Naive thymus-derived CD4-positive, alpha-beta T cell (primary cell): ENCODE results near the gene MICAL3. TPM values are rescaled to one million over a fixed set of nuclear protein-coding genes. Genes with fewer than 3 reads are reported as not detected.
A peak's percentile ranks its signal among the peaks of the same experiment; 100 is the strongest.

Experiments used
- ATAC-seq: fragments of 150-1000 bp; cut with Tn5 transposase; 2 replicates; pipeline ENCODE4 v1.10.0; 2021; ENCODE audit warnings: mild to moderate bottlenecking, moderate library complexity
- CTCF ChIA-PET: fragments of 350-600 bp; sonication (Branson Sonifier 250); formaldehyde crosslinking; loops from one replicate; lab custom pipeline; 2021; ENCODE audit warnings: antibody characterized with exemption; lab: Charles Lee
- POLR2A ChIA-PET: fragments of 350-600 bp; sonication (Branson Sonifier 250); formaldehyde crosslinking; loops from one replicate; lab custom pipeline; 2021; ENCODE audit warnings: antibody characterized with exemption, inconsistent platforms; lab: Charles Lee
- DNase-seq, 9 donors: peaks; one replicate each; pipeline versions ENCODE4 v3.0.0 to v3.0.0-alpha.2; 2020 to 2022; ENCODE audit warnings: mixed read lengths in 1 of 9
- H3K27ac ChIP-seq: one replicate; pipeline ENCODE4 v1.7.0; 2013; ENCODE audit warnings: mild to moderate bottlenecking, low read depth, low read length, moderate library complexity
- H3K27me3 ChIP-seq, 2 donors: one replicate each; pipeline ENCODE4 v1.7.0; 2013; ENCODE audit warnings: low read length in 2 of 2, mild to moderate bottlenecking in 2 of 2, moderate library complexity in 2 of 2; ENCODE audit not compliant: control insufficient read depth in 2 of 2, insufficient read depth in 2 of 2
- H3K36me3 ChIP-seq, 3 experiments: 1 replicate in 2 of 3; 2 replicates in 1 of 3; pipeline ENCODE4 v1.7.0; 2013; ENCODE audit warnings: low read length in 3 of 3, mild to moderate bottlenecking in 3 of 3, moderate library complexity in 1 of 3; ENCODE audit not compliant: insufficient read depth in 3 of 3, control insufficient read depth in 2 of 3
- H3K4me1 ChIP-seq, 2 donors: one replicate each; pipeline ENCODE4 v1.7.0; 2013; ENCODE audit warnings: low read length in 2 of 2, mild to moderate bottlenecking in 2 of 2, moderate library complexity in 1 of 2; ENCODE audit not compliant: control insufficient read depth in 2 of 2, insufficient read depth in 2 of 2
- H3K4me3 ChIP-seq: 2 replicates; pipeline ENCODE4 v1.7.0; 2013; ENCODE audit warnings: mild to moderate bottlenecking, low read length
- H3K9me3 ChIP-seq, 3 experiments: 1 replicate in 2 of 3; 2 replicates in 1 of 3; pipeline ENCODE4 v1.7.0; 2013; ENCODE audit warnings: low read length in 3 of 3; ENCODE audit not compliant: control insufficient read depth in 2 of 3
- H3K27ac Mint-ChIP-seq, 9 donors: one replicate each; pipeline ENCODE4 v1.8.0; 2020 to 2022; ENCODE audit warnings: mixed read lengths in 9 of 9, mild to moderate bottlenecking in 8 of 9, moderate library complexity in 5 of 9, inconsistent platforms in 2 of 9
- H3K27me3 Mint-ChIP-seq, 5 donors: one replicate each; pipeline ENCODE4 v1.8.0; 2021 to 2022; ENCODE audit warnings: mixed read lengths in 5 of 5, mild to moderate bottlenecking in 1 of 5
- H3K36me3 Mint-ChIP-seq, 5 donors: one replicate each; pipeline ENCODE4 v1.8.0; 2020 to 2022; ENCODE audit warnings: mixed read lengths in 5 of 5, mild to moderate bottlenecking in 3 of 5, inconsistent platforms in 1 of 5
- H3K4me1 Mint-ChIP-seq, 7 donors: one replicate each; pipeline ENCODE4 v1.8.0; 2020 to 2022; ENCODE audit warnings: mixed read lengths in 7 of 7, mild to moderate bottlenecking in 3 of 7, inconsistent platforms in 1 of 7
- H3K4me3 Mint-ChIP-seq, 10 donors: one replicate each; pipeline ENCODE4 v1.8.0; 2020 to 2022; ENCODE audit warnings: mild to moderate bottlenecking in 10 of 10, mixed read lengths in 10 of 10, moderate library complexity in 6 of 10, inconsistent platforms in 2 of 10
- H3K9me3 Mint-ChIP-seq, 11 donors: one replicate each; pipeline ENCODE4 v1.8.0; 2020 to 2022; ENCODE audit warnings: mixed read lengths in 11 of 11, mild to moderate bottlenecking in 4 of 11, inconsistent platforms in 1 of 11, moderate library complexity in 1 of 11
- intact Hi-C, 2 donors: fragments of 100-400 bp; cut with micrococcal nuclease; formaldehyde crosslinking; loops; one replicate each; pipeline ENCODE4 v1.15.1; 2023
- polyA plus RNA-seq, 2 donors: library from polyadenylated mRNA; unstranded; fragments of 300-500 nt; fragmentation: Illumina TruSeq; gene quantifications; one replicate each; pipeline ENCODE4 v1.2.3, GENCODE V29; 2021
- total RNA-seq, 6 experiments: library from RNA in 5 of 6; stranded (reverse) in 5 of 6; gene quantifications; 1 replicate in 5 of 6; 2 replicates in 1 of 6; pipeline ENCODE4 v1.2.3 and lab custom pipeline; 2021 to 2026

The MICAL3 gene
- total and polyA plus RNA-seq, 7 experiments from 2014 or later, result 0.28 to 43.9 (median 11.4) TPM

DNA sequence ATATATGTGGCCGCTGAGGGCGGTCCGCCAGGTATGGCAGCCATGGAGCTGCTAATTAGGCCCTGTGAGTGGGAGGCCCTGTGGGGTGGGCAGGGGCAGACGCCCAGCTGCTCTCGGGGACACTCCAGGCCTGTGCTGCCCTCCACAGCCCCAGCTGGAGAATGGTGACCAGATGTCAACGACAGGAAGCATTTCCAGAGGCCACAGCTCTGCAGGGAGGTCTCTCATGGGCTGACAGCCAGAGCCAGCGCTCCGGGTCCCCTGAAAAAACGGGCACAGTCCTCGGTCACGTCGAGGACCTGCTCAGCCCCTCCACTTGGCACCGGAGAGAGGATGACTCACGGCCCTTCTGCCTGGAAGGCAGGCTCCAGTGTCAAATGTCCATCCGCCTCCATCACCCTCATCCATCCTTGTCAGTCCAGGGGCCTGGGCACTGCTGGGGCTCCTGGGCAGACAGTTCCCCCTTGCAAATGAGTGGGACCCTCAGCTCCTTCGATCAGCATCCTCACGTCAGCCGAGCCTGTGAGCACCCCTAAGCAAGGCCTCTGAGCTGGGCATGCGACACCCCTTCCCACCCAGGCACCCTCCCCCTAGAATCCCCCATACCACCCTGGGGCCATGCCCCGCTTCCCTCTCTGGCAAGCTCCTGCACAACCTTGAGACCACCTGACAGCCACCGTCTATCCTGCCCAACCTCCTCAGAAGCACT is 252.0 kb downstream of the MICAL3 start:
- Mint-ChIP-seq H3K36me3 (peaks cover 0 to 7% (median 0%) of the 10 kb centered on the region in 5 donors), H3K9me3 (no peaks in the 10 kb centered on the region), H3K4me3 (peak overlapping the region; percentile 76 to 95 (median 90)), H3K27ac (peak overlapping the region in 8 of 9 donors; percentile 72 to 93 (median 82)), H3K27me3 (peaks cover 0 to 11% (median 0%) of the 10 kb centered on the region in 5 donors), H3K4me1 (peaks cover 51 to 80% (median 60%) of the 10 kb centered on the region in 7 donors)
- peaks cover 43 to 64% of the 10 kb centered on the region in 2 donors for H3K4me1 ChIP-seq
- no peaks in the 10 kb centered on the region for H3K36me3 ChIP-seq
- no peaks in the 10 kb centered on the region for H3K27me3 ChIP-seq
- no peak for ATAC-seq
- no peak overlapping the region for H3K27ac ChIP-seq
- H3K9me3 ChIP-seq, result no peaks in the 10 kb centered on the region
- intact Hi-C loops, result loop anchor here in 1 of 2 donors (5.0 kb wide), 1 partner anchor 685 kb away; no protein-coding TSS in a partner anchor
- POLR2A ChIA-PET, result interaction anchor here (1.3 kb wide), 1 partner anchor 9 kb away, joined by 4 read pairs; no protein-coding TSS in a partner anchor
- CTCF ChIA-PET, result interaction anchor here (0.6 to 2.4 kb wide), 6 partner anchors 13 to 66 kb away, joined by 3 to 12 read pairs (median 4); no protein-coding TSS in a partner anchor
- H3K4me3 ChIP-seq, result peak overlapping the region; percentile 64
- no peak for DNase-seq

DNA sequence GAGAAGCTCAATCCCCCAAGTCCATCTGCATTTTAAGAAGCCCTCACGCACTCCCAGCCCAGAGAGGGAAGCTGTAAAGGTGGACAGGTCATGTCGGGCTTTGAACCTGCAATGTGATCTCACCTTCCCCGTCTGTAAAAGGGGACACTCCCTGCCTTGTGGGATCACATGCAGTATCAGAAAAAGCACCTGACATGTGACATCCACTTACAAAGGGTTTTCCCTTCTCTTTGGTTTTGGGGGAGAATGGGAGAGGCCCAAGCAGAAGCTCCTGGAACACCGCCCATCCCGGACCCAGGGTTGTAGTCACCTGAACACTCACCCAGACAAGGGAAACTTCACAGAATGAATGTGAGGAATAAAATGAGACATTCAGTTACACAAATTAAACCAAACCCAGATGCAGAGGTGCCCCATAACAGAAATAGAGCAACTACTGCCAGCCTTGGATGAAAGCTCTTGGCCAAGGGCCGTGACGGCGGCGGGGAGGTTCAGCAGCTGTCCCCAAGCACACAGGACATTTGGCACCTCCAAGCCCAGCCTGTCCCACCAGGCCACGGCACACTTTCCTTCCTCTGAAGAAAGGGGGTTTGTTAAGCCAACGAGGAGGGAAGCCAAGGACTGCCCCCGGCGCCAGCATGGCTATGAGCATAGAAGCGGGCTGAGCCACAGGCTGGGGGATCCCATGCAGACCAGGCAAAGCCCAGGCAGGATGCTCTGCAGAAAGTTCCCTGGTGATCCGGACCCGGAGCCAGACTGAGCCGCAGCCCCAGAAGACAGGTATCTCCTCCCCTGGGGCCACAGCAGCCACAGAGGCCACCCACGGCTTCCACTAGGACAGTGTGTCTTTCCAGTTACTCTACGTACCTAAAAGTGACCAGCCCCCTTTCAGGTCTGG is 253.9 kb downstream of the MICAL3 start:
- Histone ChIP-seq H3K27ac (no peak overlapping the region), H3K4me1 (peaks cover 33 to 47% of the 10 kb centered on the region in 2 donors), H3K4me3 (no peak overlapping the region), H3K36me3 (no peaks in the 10 kb centered on the region), H3K9me3 (no peaks in the 10 kb centered on the region), H3K27me3 (no peaks in the 10 kb centered on the region)
- Mint-ChIP-seq H3K4me1 (peaks cover 41 to 68% (median 49%) of the 10 kb centered on the region in 7 donors), H3K36me3 (peaks cover 0 to 10% (median 0%) of the 10 kb centered on the region in 5 donors), H3K27me3 (peaks cover 0 to 14% (median 0%) of the 10 kb centered on the region in 5 donors), H3K9me3 (no peaks in the 10 kb centered on the region), H3K4me3 (peak overlapping the region in 2 of 10 donors; percentile 41 to 76), H3K27ac (peak overlapping the region; percentile 1 to 84 (median 59))
- CTCF ChIA-PET, result interaction anchor here (1.0 to 1.7 kb wide), 3 partner anchors 11 to 28 kb away, joined by 3 to 8 read pairs (median 4); no protein-coding TSS in a partner anchor
- POLR2A ChIA-PET, result interaction anchor here (0.8 to 1.9 kb wide), 3 partner anchors 9 to 380 kb away, joined by 3 to 9 read pairs (median 3); no protein-coding TSS in a partner anchor
- intact Hi-C loops, result loop anchor here in 1 of 2 donors (5.0 kb wide), 1 partner anchor 683 kb away; no protein-coding TSS in a partner anchor
- DNase-seq, result no peak
- ATAC-seq, result no peak

DNA sequence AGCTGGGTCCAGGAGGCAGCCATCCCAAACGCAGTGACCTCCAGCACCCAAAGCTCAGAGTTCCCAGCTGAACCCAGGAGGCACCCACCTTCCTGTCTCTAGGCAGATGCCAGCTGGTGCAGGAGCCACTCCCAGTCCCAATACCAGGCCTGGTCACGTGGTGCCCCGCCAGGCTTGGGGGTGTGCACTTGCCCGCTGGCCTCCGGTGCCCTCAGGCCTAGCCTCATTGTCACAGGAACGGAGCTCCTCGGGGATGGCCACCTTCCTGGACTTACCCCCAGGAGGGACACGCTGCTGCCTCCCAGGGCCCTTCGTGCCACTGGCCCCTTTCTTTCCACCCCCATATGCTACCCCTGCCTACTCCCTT is 254.7 kb downstream of the MICAL3 start:
- intact Hi-C loops, result loop anchor here in 1 of 2 donors (5.0 kb wide), 1 partner anchor 682 kb away; no protein-coding TSS in a partner anchor
- no peaks in the 10 kb centered on the region for H3K9me3 ChIP-seq
- CTCF ChIA-PET, result interaction anchor here (1.0 to 1.7 kb wide), 3 partner anchors 12 to 27 kb away, joined by 3 to 8 read pairs (median 4); no protein-coding TSS in a partner anchor
- no peak overlapping the region for H3K4me3 ChIP-seq
- no peak overlapping the region for H3K27ac ChIP-seq
- peaks cover 39 to 67% (median 48%) of the 10 kb centered on the region in 7 donors for H3K4me1 Mint-ChIP-seq
- no peaks in the 10 kb centered on the region for H3K27me3 ChIP-seq
- H3K27ac Mint-ChIP-seq, result peak overlapping the region in 2 of 9 donors; percentile 1 to 80
- POLR2A ChIA-PET, result interaction anchor here (1.0 to 1.9 kb wide), 2 partner anchors 10 to 14 kb away, joined by 3 to 9 read pairs; no protein-coding TSS in a partner anchor
- DNase-seq (no peak), ATAC-seq (no peak)
- peak overlapping the region in 2 of 10 donors; percentile 12 to 20 for H3K4me3 Mint-ChIP-seq
- peaks cover 0 to 10% (median 0%) of the 10 kb centered on the region in 5 donors for H3K36me3 Mint-ChIP-seq
- no peaks in the 10 kb centered on the region for H3K36me3 ChIP-seq
- peaks cover 0 to 18% (median 0%) of the 10 kb centered on the region in 5 donors for H3K27me3 Mint-ChIP-seq
- peaks cover 25 to 40% of the 10 kb centered on the region in 2 donors for H3K4me1 ChIP-seq
- no peaks in the 10 kb centered on the region for H3K9me3 Mint-ChIP-seq

DNA sequence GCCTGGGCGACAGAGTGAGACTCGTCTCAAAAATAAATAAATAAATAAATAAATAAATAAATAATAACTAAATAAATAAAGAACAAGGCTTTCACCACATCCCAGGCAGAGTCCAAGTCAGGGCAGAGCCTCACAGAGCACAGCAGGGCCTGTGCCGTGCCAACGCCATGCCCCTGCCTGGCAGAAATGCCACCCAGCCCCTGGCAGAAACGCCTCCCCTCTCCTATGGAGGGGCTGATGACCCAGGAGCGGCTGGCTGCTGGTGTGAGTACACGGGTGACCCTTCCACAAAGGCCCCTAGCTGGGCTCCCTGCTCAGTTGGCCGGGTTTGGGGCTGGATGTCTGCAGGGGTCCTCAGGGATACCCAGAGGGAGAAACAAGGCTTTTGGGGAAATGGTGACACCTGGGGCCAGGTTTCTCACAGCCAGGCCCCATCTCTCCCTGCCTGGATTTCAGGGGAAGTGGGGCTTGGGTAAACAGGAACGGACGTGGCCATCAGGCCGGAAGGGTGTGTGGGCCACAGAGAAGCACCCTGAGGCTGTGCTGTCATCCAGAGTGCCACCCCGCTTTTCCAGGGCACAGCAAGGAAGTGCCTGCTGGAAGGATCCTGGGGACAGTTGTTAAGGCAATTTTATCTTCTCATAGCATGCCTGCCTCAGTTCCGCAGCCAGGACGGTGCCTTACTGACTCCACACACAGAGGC is 255.2 kb downstream of the MICAL3 start:
- Histone ChIP-seq H3K27me3 (no peaks in the 10 kb centered on the region), H3K27ac (no peak overlapping the region), H3K9me3 (no peaks in the 10 kb centered on the region), H3K4me3 (no peak overlapping the region), H3K4me1 (peaks cover 23 to 37% of the 10 kb centered on the region in 2 donors), H3K36me3 (no peaks in the 10 kb centered on the region)
- ChIA-PET POLR2A (interaction anchor here (1.0 to 1.9 kb wide), 2 partner anchors 10 to 15 kb away, joined by 3 to 9 read pairs; no protein-coding TSS in a partner anchor), CTCF (interaction anchor here (0.7 to 1.7 kb wide), 2 partner anchors 16 to 220 kb away, joined by 5 to 8 read pairs; no protein-coding TSS in a partner anchor)
- intact Hi-C loops, result no loop called here
- no peaks in the 10 kb centered on the region for H3K9me3 Mint-ChIP-seq
- H3K27ac Mint-ChIP-seq, result peak overlapping the region in 1 of 9 donors; percentile 80
- ATAC-seq (no peak), DNase-seq (no peak)
- H3K27me3 Mint-ChIP-seq, result peaks cover 0 to 23% (median 0%) of the 10 kb centered on the region in 5 donors
- H3K36me3 Mint-ChIP-seq, result peaks cover 0 to 10% (median 0%) of the 10 kb centered on the region in 5 donors
- H3K4me1 Mint-ChIP-seq, result peaks cover 44 to 71% (median 52%) of the 10 kb centered on the region in 7 donors
- peak overlapping the region in 2 of 10 donors; percentile 12 to 20 for H3K4me3 Mint-ChIP-seq

DNA sequence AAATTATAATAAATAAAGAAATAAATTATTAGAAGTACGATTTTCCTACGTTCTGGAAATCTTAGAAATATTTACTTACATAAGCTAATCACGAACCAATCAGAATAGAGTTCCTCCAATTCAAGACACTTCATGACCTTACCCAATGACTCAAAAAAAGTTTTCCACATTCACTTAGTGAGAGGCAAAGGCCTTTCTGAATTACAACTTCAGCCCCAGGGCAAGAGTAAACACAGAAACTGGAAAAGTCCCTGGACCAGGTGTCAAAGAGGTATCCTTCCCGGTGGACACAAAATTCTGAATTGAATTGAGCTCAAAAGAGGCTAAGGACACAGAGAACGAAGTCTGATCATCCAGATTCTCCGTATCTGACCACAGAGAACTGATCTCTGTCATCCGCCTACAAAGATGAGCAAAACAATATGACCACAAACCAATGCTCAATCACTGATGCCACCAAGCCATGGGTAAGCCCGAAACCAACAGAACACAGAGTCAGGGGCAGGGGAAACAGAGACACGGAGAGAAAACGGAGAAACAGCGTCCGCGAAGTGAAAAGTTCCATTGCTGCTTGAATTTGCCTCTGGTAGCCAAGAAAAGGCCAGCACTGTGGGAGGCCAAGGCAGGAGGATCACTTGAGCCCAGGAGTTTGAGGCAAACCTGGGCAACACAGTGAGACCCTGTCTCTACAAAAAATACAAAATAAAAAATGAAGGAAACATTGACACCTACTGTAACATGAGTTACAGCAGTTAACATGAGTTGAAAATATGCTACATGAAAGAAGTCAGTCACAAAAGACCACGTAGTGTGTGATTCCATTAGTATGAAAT is 256.9 kb downstream of the MICAL3 start:
- peaks cover 0 to 27% (median 0%) of the 10 kb centered on the region in 5 donors for H3K27me3 Mint-ChIP-seq
- POLR2A ChIA-PET, result interaction anchor here (0.6 kb wide), 1 partner anchor 10 kb away, joined by 3 read pairs; no protein-coding TSS in a partner anchor
- peak in 5 of 9 donors; percentile 32 to 58 (median 45) for DNase-seq
- Histone ChIP-seq H3K4me1 (peaks cover 11 to 26% of the 10 kb centered on the region in 2 donors), H3K27me3 (no peaks in the 10 kb centered on the region), H3K27ac (peak overlapping the region; percentile 6), H3K9me3 (no peaks in the 10 kb centered on the region), H3K36me3 (no peaks in the 10 kb centered on the region), H3K4me3 (peak overlapping the region; percentile 14)
- H3K27ac Mint-ChIP-seq, result peak overlapping the region; percentile 13 to 94 (median 83)
- H3K9me3 Mint-ChIP-seq, result no peaks in the 10 kb centered on the region
- peaks cover 0 to 7% (median 0%) of the 10 kb centered on the region in 5 donors for H3K36me3 Mint-ChIP-seq
- H3K4me3 Mint-ChIP-seq, result peak overlapping the region; percentile 55 to 78 (median 70)
- peaks cover 34 to 66% (median 51%) of the 10 kb centered on the region in 7 donors for H3K4me1 Mint-ChIP-seq
- intact Hi-C loops, result loop anchor here in 1 of 2 donors (1.0 kb wide), 2 partner anchors 10 to 18 kb away; no protein-coding TSS in a partner anchor
- CTCF ChIA-PET, result interaction anchor here (0.6 to 1.1 kb wide), 3 partner anchors 8 to 693 kb away, joined by 3 to 4 read pairs (median 4); no protein-coding TSS in a partner anchor
- ATAC-seq, result peak; percentile 64
